Activated CD4-positive, alpha-beta memory T cell treated with anti-CD3 and anti-CD28 coated beads, Interleukin-2, amount 10 ng/mL, durations not matched to agents 7 days and 5 days (primary cell): ENCODE results near the gene PRDX3. TPM values are rescaled to one million over a fixed set of nuclear protein-coding genes. Genes with fewer than 3 reads are reported as not detected.
A peak's percentile ranks its signal among the peaks of the same experiment; 100 is the strongest.

ENCODE experiments used
- CTCF ChIA-PET: fragments of 350-600 bp; sonication (Branson Sonifier 250); formaldehyde crosslinking; loops from one replicate; lab custom pipeline; 2021; ENCODE audit warnings: antibody characterized with exemption, inconsistent platforms; lab: Charles Lee
- POLR2A ChIA-PET: fragments of 350-600 bp; sonication (Branson Sonifier 250); formaldehyde crosslinking; loops from one replicate; lab custom pipeline; 2021; ENCODE audit warnings: antibody characterized with exemption; lab: Charles Lee
- DNase-seq: peaks from one replicate; pipeline ENCODE4 v3.0.0-alpha.2; 2020
- H3K27ac Mint-ChIP-seq: one replicate; pipeline ENCODE4 v1.8.0; 2021; ENCODE audit warnings: mild to moderate bottlenecking, mixed read lengths
- H3K27me3 Mint-ChIP-seq: one replicate; pipeline ENCODE4 v1.8.0; 2021; ENCODE audit warnings: mixed read lengths
- H3K36me3 Mint-ChIP-seq: one replicate; pipeline ENCODE4 v1.8.0; 2021; ENCODE audit warnings: low read depth, mixed read lengths
- H3K4me1 Mint-ChIP-seq: one replicate; pipeline ENCODE4 v1.8.0; 2021; ENCODE audit warnings: mixed read lengths
- H3K4me3 Mint-ChIP-seq: one replicate; pipeline ENCODE4 v1.8.0; 2021; ENCODE audit warnings: mild to moderate bottlenecking, mixed read lengths
- H3K9me3 Mint-ChIP-seq: one replicate; pipeline ENCODE4 v1.8.0; 2021; ENCODE audit warnings: mixed read lengths
- total RNA-seq, 2 experiments: library from RNA; stranded (reverse); gene quantifications; one replicate each; pipeline ENCODE4 v1.2.3, GENCODE V29; 2021

The PRDX3 gene
- total RNA-seq, 2 experiments from 2014 or later, result 115 to 117 TPM

GRCh38 chr10:119205894-119206602 is 27.4 kb upstream of the PRDX3 start:
- Mint-ChIP-seq H3K27me3 (no peaks in the 10 kb centered on the region), H3K4me3 (peak overlapping the region; percentile 91), H3K4me1 (peaks cover 33% of the 10 kb centered on the region), H3K9me3 (no peaks in the 10 kb centered on the region), H3K27ac (peak overlapping the region; percentile 97), H3K36me3 (no peaks in the 10 kb centered on the region)
- ChIA-PET POLR2A (interaction anchor here (0.8 to 7.1 kb wide), 28 partner anchors 10 to 446 kb away, joined by 3 to 100 read pairs (median 6); partner anchors contain the start of genes BAG3, EIF3A, RGS10 and SFXN4), CTCF (interaction anchor here (0.6 to 4.3 kb wide), 35 partner anchors 7 to 700 kb away, joined by 3 to 20 read pairs (median 4); partner anchors contain the start of genes INPP5F and NANOS1)
- DNase-seq, result peak; percentile 71

GRCh38 chr10:119203006-119203405 is 24.4 kb upstream of the PRDX3 start:
- H3K9me3 Mint-ChIP-seq, result no peaks in the 10 kb centered on the region
- DNase-seq, result no peak
- H3K27me3 Mint-ChIP-seq, result peaks cover 2% of the 10 kb centered on the region
- no peak overlapping the region for H3K27ac Mint-ChIP-seq
- H3K36me3 Mint-ChIP-seq, result no peaks in the 10 kb centered on the region
- ChIA-PET CTCF (interaction anchor here (0.7 to 1.8 kb wide), 8 partner anchors 13 to 340 kb away, joined by 3 to 6 read pairs (median 4); partner anchors contain the start of gene RGS10), POLR2A (interaction anchor here (0.8 kb wide), 1 partner anchor 112 kb away, joined by 3 read pairs; no protein-coding TSS in a partner anchor)
- no peak overlapping the region for H3K4me3 Mint-ChIP-seq
- peaks cover 23% of the 10 kb centered on the region for H3K4me1 Mint-ChIP-seq

- Mint-ChIP-seq H3K36me3 (no peaks in the 10 kb centered on the region), H3K4me3 (no peak overlapping the region), H3K27me3 (peaks cover 2% of the 10 kb centered on the region), H3K27ac (no peak overlapping the region), H3K4me1 (peaks cover 27% of the 10 kb centered on the region), H3K9me3 (no peaks in the 10 kb centered on the region)
- CTCF ChIA-PET, result interaction anchor here (3.8 to 4.6 kb wide), 3 partner anchors 219 to 289 kb away, joined by 26 to 58 read pairs (median 49); no protein-coding TSS in a partner anchor
- no peak for DNase-seq
- POLR2A ChIA-PET, result interaction anchor here (0.6 kb wide), 1 partner anchor 17 kb away, joined by 4 read pairs; no protein-coding TSS in a partner anchor
Observed at GRCh38 chr10:119201233-119201632, 22.6 kb upstream of the PRDX3 start.

- H3K27ac Mint-ChIP-seq, result no peak overlapping the region
- POLR2A ChIA-PET, result interaction anchor here (0.8 to 1.9 kb wide), 6 partner anchors 68 to 344 kb away, joined by 3 to 10 read pairs (median 4); partner anchors contain the start of gene RGS10
- no peaks in the 10 kb centered on the region for H3K36me3 Mint-ChIP-seq
- peak; percentile 53 for DNase-seq
- H3K9me3 Mint-ChIP-seq, result no peaks in the 10 kb centered on the region
- no peak overlapping the region for H3K4me3 Mint-ChIP-seq
- CTCF ChIA-PET, result interaction anchor here (0.6 to 4.6 kb wide), 48 partner anchors 7 to 452 kb away, joined by 3 to 58 read pairs (median 3); partner anchors contain the start of genes BAG3, GRK5 and RGS10
- peaks cover 2% of the 10 kb centered on the region for H3K27me3 Mint-ChIP-seq
- H3K4me1 Mint-ChIP-seq, result peaks cover 22% of the 10 kb centered on the region
Observed at GRCh38 chr10:119199231-119199992, 20.8 kb upstream of the PRDX3 start.

- H3K36me3 Mint-ChIP-seq, result no peaks in the 10 kb centered on the region
- peak; percentile 39 for DNase-seq
- ChIA-PET POLR2A (interaction anchor here (0.8 to 1.5 kb wide), 5 partner anchors 9 to 247 kb away, joined by 3 to 5 read pairs (median 3); partner anchors contain the start of gene GRK5), CTCF (interaction anchor here (0.6 to 4.6 kb wide), 29 partner anchors 8 to 720 kb away, joined by 3 to 58 read pairs (median 4); partner anchors contain the start of genes GRK5 and RGS10)
- peaks cover 2% of the 10 kb centered on the region for H3K27me3 Mint-ChIP-seq
- H3K27ac Mint-ChIP-seq, result no peak overlapping the region
- H3K4me3 Mint-ChIP-seq, result no peak overlapping the region
- H3K4me1 Mint-ChIP-seq, result peaks cover 22% of the 10 kb centered on the region
- H3K9me3 Mint-ChIP-seq, result no peaks in the 10 kb centered on the region
Observed at GRCh38 chr10:119198438-119198837, 19.8 kb upstream of the PRDX3 start.

- no peaks in the 10 kb centered on the region for H3K36me3 Mint-ChIP-seq
- no peaks in the 10 kb centered on the region for H3K9me3 Mint-ChIP-seq
- no peak overlapping the region for H3K4me3 Mint-ChIP-seq
- H3K27ac Mint-ChIP-seq, result no peak overlapping the region
- CTCF ChIA-PET, result interaction anchor here (0.6 to 4.6 kb wide), 21 partner anchors 8 to 721 kb away, joined by 3 to 58 read pairs (median 6); partner anchors contain the start of genes GRK5 and RGS10
- DNase-seq, result no peak
- POLR2A ChIA-PET, result interaction anchor here (0.8 to 1.5 kb wide), 4 partner anchors 9 to 118 kb away, joined by 3 to 5 read pairs (median 4); partner anchors contain the start of gene GRK5
- H3K27me3 Mint-ChIP-seq, result peaks cover 4% of the 10 kb centered on the region
- peaks cover 24% of the 10 kb centered on the region for H3K4me1 Mint-ChIP-seq
Observed at GRCh38 chr10:119197921-119198320, 19.3 kb upstream of the PRDX3 start.

- Mint-ChIP-seq H3K27ac (no peak overlapping the region), H3K36me3 (no peaks in the 10 kb centered on the region), H3K4me3 (no peak overlapping the region), H3K4me1 (peaks cover 24% of the 10 kb centered on the region), H3K9me3 (no peaks in the 10 kb centered on the region), H3K27me3 (peaks cover 5% of the 10 kb centered on the region)
- CTCF ChIA-PET, result interaction anchor here (0.7 to 1.6 kb wide), 2 partner anchors 11 to 238 kb away, joined by 3 to 4 read pairs; no protein-coding TSS in a partner anchor
- POLR2A ChIA-PET, result no interaction called here
- no peak for DNase-seq
Observed at GRCh38 chr10:119191881-119192280, 13.3 kb upstream of the PRDX3 start.

GRCh38 chr10:119190954-119191785 is 12.6 kb upstream of the PRDX3 start:
- no peak overlapping the region for H3K27ac Mint-ChIP-seq

GRCh38 chr10:119190353-119190752 is 11.7 kb upstream of the PRDX3 start:
- ChIA-PET POLR2A (interaction anchor here (1.4 to 2.6 kb wide), 2 partner anchors 11 to 14 kb away, joined by 6 to 9 read pairs; no protein-coding TSS in a partner anchor), CTCF (interaction anchor here (0.6 to 2.8 kb wide), 5 partner anchors 8 to 438 kb away, joined by 3 to 34 read pairs (median 3); no protein-coding TSS in a partner anchor)
- no peak overlapping the region for H3K4me3 Mint-ChIP-seq
- H3K4me1 Mint-ChIP-seq, result peaks cover 21% of the 10 kb centered on the region
- no peaks in the 10 kb centered on the region for H3K36me3 Mint-ChIP-seq
- no peak overlapping the region for H3K27ac Mint-ChIP-seq
- peaks cover 5% of the 10 kb centered on the region for H3K27me3 Mint-ChIP-seq
- no peak for DNase-seq
- no peaks in the 10 kb centered on the region for H3K9me3 Mint-ChIP-seq

More at GRCh38 chr10:119190954-119191785, 12.6 kb upstream of the PRDX3 start:
- Mint-ChIP-seq H3K27me3 (peaks cover 5% of the 10 kb centered on the region), H3K36me3 (no peaks in the 10 kb centered on the region), H3K9me3 (no peaks in the 10 kb centered on the region), H3K4me3 (no peak overlapping the region), H3K4me1 (peaks cover 24% of the 10 kb centered on the region)
- POLR2A ChIA-PET, result interaction anchor here (2.6 kb wide), 1 partner anchor 12 kb away, joined by 9 read pairs; no protein-coding TSS in a partner anchor
- CTCF ChIA-PET, result interaction anchor here (0.6 to 2.8 kb wide), 5 partner anchors 8 to 12 kb away, joined by 3 to 34 read pairs (median 3); no protein-coding TSS in a partner anchor
- DNase-seq, result no peak

- no peaks in the 10 kb centered on the region for H3K9me3 Mint-ChIP-seq
- ChIA-PET CTCF (interaction anchor here (0.6 to 2.8 kb wide), 4 partner anchors 9 to 438 kb away, joined by 3 to 34 read pairs (median 4); no protein-coding TSS in a partner anchor), POLR2A (interaction anchor here (0.6 to 2.6 kb wide), 5 partner anchors 9 to 280 kb away, joined by 3 to 9 read pairs (median 4); partner anchors contain the start of gene GRK5)
- DNase-seq, result no peak
- H3K36me3 Mint-ChIP-seq, result no peaks in the 10 kb centered on the region
- H3K4me1 Mint-ChIP-seq, result peaks cover 20% of the 10 kb centered on the region
- no peak overlapping the region for H3K27ac Mint-ChIP-seq
- H3K4me3 Mint-ChIP-seq, result no peak overlapping the region
- H3K27me3 Mint-ChIP-seq, result peaks cover 5% of the 10 kb centered on the region
Observed at GRCh38 chr10:119189811-119190282, 11.2 kb upstream of the PRDX3 start.
